Activated naive CD8-positive, alpha-beta T cell treated with anti-CD3 and anti-CD28 coated beads, Interleukin-2, amount 10 ng/mL, durations not matched to agents 7 days and 5 days (primary cell): ENCODE data around the gene RAB26. TPM values are rescaled to one million over a fixed set of nuclear protein-coding genes. Genes with fewer than 3 reads are reported as not detected.

ENCODE experiments used
- ATAC-seq: fragments of 150-1000 bp; cut with Tn5 transposase; one replicate; pipeline ENCODE4 v1.10.0; 2021; ENCODE audit warnings: low read depth, moderate library complexity
- POLR2A ChIA-PET: fragments of 350-600 bp; sonication (Branson Sonifier 250); formaldehyde crosslinking; loops from one replicate; lab custom pipeline; 2021; ENCODE audit warnings: antibody characterized with exemption; lab: Charles Lee
- DNase-seq: peaks from one replicate; pipeline ENCODE4 v3.0.0; 2021
- H3K27ac Mint-ChIP-seq: one replicate; pipeline ENCODE4 v1.8.0; 2022; ENCODE audit warnings: mild to moderate bottlenecking, mixed read lengths
- H3K27me3 Mint-ChIP-seq: one replicate; pipeline ENCODE4 v1.8.0; 2022; ENCODE audit warnings: mild to moderate bottlenecking, moderate library complexity, mixed read lengths
- H3K36me3 Mint-ChIP-seq: one replicate; pipeline ENCODE4 v1.8.0; 2021; ENCODE audit warnings: mild to moderate bottlenecking, mixed read lengths
- H3K4me1 Mint-ChIP-seq: one replicate; pipeline ENCODE4 v1.8.0; 2021; ENCODE audit warnings: mixed read lengths
- H3K4me3 Mint-ChIP-seq: one replicate; pipeline ENCODE4 v1.8.0; 2022; ENCODE audit warnings: mild to moderate bottlenecking, moderate library complexity, mixed read lengths
- H3K9me3 Mint-ChIP-seq: one replicate; pipeline ENCODE4 v1.8.0; 2021; ENCODE audit warnings: mixed read lengths
- total RNA-seq, 2 experiments: library from RNA; stranded (reverse); gene quantifications; one replicate each; pipeline ENCODE4 v1.2.3, GENCODE V29; 2021

RAB26 gene
- total RNA-seq, 2 experiments from 2014 or later: 0.40 to 0.69 TPM

DNA sequence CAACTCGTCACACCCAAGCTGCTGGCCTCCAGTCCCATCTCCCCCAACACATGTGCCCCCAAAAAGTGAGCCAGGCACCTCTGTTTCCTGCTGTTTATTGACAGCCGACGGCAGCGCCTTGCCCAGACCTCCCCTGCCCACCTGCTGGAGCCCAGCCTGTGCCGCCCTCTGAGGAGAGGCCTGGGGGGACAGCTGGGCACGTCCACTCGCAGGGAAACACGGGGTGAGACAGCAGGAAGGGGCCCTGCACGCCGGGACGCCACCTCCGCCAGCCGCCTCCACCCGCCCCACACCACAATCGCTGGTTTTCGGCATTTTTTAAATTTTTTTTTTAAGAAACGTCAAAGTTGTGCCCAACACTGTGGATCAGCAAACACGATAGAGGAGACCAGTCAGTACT is 28.7 kb downstream of the RAB26 start:
- no peaks in the 10 kb centered on the region for H3K36me3 Mint-ChIP-seq
- POLR2A ChIA-PET: no interaction called here
- no peak for ATAC-seq
- no peak for DNase-seq
- H3K4me1 Mint-ChIP-seq: no peaks in the 10 kb centered on the region
- H3K27me3 Mint-ChIP-seq: no peaks in the 10 kb centered on the region
- no peaks in the 10 kb centered on the region for H3K9me3 Mint-ChIP-seq
- H3K27ac Mint-ChIP-seq: no peak overlapping the region
- H3K4me3 Mint-ChIP-seq: no peak overlapping the region

DNA sequence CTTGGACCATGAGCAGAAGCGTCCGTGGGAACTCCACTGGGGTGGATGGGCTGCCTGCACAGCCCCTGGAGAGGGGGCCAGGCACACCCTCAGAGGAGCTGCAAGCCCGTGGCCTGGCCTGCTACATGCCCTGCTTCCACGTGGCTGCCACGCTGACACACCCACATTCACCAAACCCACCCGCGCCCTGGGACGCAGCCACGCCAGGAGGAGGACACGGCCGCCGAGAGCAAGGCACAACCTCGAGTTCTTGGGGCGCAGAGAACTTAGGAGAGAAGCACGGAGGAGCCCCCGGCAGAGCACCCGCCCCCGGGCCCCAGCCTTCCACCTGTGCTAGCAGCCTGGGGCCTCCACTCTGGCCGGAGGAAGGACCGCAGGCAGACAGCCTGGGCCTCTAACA is 29.1 kb downstream of the RAB26 start:
- POLR2A ChIA-PET: no interaction called here
- no peak for ATAC-seq
- no peaks in the 10 kb centered on the region for H3K4me1 Mint-ChIP-seq
- H3K9me3 Mint-ChIP-seq: no peaks in the 10 kb centered on the region
- H3K36me3 Mint-ChIP-seq: no peaks in the 10 kb centered on the region
- no peak overlapping the region for H3K4me3 Mint-ChIP-seq
- H3K27ac Mint-ChIP-seq: no peak overlapping the region
- no peaks in the 10 kb centered on the region for H3K27me3 Mint-ChIP-seq
- DNase-seq: no peak

DNA sequence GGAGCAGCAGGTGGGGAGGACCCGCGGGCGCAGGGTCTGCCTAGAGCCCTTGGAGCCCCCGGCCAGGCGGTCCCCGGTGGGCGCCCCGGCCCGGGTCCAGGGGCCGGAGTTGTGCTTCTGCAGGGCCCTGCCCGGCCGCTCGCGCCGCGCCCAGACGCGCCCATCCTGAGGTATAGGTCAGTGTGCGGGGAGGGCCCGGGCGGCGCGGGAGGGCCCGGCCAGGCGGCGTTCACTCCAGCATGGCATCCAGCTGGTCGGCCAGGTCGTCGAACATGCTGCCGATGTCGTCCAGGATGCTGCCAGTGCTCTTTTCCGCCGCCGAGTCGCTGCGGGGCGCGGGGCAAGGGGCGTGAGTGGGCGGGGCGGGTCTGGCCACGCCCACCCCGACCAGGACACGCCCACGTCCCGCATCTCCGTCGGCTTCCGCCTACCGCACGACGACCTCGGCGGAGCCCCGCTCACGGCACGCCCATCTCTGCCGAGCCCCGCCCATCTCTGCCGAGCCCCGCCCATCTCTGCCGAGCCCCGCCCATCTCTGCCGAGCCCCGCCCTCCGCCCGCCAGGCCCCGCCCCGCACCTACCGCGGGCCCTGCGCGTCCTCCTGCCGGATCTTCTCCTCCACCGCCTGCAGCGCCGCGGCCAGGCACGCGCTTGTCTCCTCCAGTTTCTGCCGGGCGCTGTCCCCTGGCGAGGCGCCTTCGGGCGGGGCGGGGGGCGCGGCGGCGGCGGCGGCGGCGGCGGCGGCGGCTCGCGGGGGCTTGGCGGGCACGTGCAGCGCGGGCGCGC is 30.1 kb downstream of the RAB26 start:
- H3K27me3 Mint-ChIP-seq: no peaks in the 10 kb centered on the region
- POLR2A ChIA-PET: no interaction called here
- H3K4me3 Mint-ChIP-seq: no peak overlapping the region
- ATAC-seq (peak; percentile 40), DNase-seq (peak; percentile 55)
- no peaks in the 10 kb centered on the region for H3K9me3 Mint-ChIP-seq
- no peak overlapping the region for H3K27ac Mint-ChIP-seq
- H3K4me1 Mint-ChIP-seq: no peaks in the 10 kb centered on the region
- H3K36me3 Mint-ChIP-seq: no peaks in the 10 kb centered on the region

DNA sequence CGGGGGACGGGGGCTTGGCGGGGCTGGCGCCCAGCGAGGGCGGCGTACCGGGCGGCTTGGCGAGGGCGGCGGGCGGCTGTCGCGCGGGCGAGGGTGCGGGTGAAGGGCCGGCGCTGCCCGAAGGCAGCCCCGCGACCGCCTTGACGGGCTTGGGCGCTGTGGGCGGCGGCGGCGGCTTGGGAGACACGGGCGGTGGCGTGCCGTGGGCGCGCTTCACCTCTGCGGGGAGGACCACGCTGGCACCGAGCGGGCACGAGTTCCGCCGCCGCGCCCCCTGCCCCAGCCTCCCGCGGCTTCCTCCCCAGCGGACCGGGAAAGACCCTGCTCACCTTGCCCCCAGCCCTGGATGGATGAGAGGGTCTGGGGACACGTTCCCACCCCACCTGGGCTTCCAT is 30.7 kb downstream of the RAB26 start:
- Mint-ChIP-seq H3K4me3 (no peak overlapping the region), H3K9me3 (no peaks in the 10 kb centered on the region), H3K4me1 (no peaks in the 10 kb centered on the region), H3K36me3 (no peaks in the 10 kb centered on the region), H3K27ac (no peak overlapping the region), H3K27me3 (no peaks in the 10 kb centered on the region)
- DNase-seq (no peak), ATAC-seq (no peak)
- POLR2A ChIA-PET: no interaction called here

DNA sequence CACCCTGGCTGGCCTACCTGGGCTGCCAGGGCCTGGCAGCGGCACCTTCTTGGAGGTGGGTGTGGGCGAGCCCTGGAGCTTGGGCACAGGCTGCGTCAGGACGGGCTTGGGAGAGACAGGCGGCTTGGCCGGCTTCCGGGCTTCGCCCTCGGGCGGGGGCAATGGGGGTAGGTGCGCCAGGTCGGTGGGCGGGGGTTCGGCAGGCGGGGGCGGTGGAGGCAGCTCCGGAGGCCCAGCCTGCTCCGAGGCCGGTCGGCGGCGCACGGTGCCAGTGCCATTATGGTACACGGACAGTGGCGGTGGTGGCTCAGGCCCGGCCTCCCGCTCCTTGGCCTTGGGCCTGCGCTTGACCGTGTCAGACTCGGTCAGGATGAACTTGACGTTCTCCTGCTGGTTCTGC is 31.2 kb downstream of the RAB26 start:
- Mint-ChIP-seq H3K4me1 (no peaks in the 10 kb centered on the region), H3K36me3 (no peaks in the 10 kb centered on the region), H3K4me3 (no peak overlapping the region), H3K27me3 (no peaks in the 10 kb centered on the region), H3K9me3 (no peaks in the 10 kb centered on the region), H3K27ac (no peak overlapping the region)
- ATAC-seq (no peak), DNase-seq (no peak)
- POLR2A ChIA-PET: no interaction called here

DNA sequence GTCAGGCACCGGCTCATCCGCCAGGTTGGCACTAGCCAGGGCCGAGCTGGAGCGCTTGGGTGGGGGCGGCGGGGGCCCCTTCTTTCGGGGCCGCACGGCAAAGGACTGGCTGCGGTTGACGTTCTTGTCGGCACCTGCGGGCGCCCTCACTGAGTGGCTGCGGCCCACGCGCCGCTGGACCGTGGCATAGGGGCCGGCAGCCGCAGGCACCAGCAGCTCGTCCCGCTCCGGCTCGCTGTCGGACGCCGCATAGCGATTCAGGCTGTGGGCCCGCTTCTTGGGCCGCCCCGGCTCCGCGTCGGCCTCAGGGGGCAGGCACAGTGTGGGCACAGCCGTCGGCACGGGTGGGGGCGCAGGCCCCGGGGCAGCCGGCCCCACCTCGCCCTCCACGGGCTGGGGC is 32.0 kb downstream of the RAB26 start:
- H3K27ac Mint-ChIP-seq: no peak overlapping the region
- ATAC-seq: no peak
- POLR2A ChIA-PET: no interaction called here

DNA sequence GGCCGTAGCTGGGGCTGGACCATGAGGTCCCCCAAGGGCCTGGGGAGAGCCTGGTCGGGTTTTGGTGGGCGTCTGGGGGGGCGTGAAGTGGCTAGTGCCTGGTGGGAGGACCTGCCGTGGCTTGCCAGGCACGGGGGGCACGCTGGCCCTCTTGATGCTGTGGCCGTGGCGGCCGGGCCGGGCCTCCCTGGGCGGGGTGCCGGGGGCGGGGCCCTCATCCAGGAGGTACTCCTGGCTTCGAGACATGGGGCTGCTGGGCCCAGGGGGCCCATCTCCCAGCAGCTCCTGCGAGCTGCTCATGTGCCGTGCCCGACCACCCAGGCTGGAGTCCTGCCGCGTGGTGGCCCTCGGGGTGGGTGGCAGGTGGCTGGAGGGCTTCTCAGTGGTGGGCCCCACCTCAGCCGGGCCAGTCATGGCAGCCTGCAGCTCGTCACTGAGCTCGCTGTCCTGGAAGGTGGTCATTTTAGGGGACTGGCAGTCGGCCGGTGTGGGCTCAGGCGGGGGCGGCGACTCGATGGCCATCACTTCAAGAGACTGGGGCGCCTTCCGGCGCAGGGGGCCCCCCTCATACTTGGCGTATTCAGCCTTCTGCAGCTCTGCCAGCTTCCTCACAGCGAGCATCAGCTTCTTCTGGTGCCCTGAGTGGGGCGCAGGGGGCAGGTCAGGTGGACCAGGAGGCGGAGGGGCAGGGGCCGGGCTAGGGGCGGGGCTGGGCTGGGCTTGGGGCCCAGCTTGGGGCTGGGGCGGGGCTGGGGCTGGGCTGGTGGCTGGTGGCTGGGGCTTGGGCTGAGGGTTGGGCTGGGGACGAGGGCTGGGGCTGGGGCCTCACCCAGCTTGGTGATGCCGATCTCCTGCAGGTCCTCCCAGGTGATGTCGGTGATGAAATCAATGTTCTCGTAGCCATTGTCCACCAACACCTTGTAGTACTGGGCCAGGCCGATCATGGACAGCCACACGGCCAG is 32.8 kb downstream of the RAB26 start:
- H3K36me3 Mint-ChIP-seq: no peaks in the 10 kb centered on the region
- POLR2A ChIA-PET: interaction anchor here (2.0 kb wide), 1 partner anchor 26 kb away, joined by 9 read pairs; the partner anchor contains the start of gene TRAF7
- no peak for ATAC-seq

More for the DNA sequence above, 32.0 kb downstream of the RAB26 start:
- H3K4me1 Mint-ChIP-seq: no peaks in the 10 kb centered on the region
- H3K9me3 Mint-ChIP-seq: no peaks in the 10 kb centered on the region
- no peak for DNase-seq
- H3K36me3 Mint-ChIP-seq: no peaks in the 10 kb centered on the region
- H3K4me3 Mint-ChIP-seq: no peak overlapping the region
- H3K27me3 Mint-ChIP-seq: no peaks in the 10 kb centered on the region

DNA sequence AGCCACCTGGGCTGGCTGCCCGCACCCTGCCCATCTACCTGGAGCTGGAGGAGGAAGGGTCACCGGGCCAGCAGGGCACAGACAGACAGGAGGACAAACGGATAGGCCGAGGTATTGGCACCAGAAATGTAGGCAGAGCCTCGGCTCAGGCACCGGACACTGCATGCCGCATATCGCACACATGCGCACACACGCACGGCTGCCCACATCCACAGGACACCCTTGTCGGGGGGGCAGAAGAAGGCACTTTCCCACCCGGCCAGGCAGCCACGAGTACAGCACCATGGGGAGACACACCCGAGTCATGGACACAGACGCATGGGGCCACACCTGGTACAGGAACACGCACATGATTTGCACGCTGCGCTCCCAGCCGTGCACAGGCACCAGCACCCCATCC is 33.5 kb downstream of the RAB26 start:
- DNase-seq (no peak), ATAC-seq (no peak)
- Mint-ChIP-seq H3K36me3 (no peaks in the 10 kb centered on the region), H3K27ac (no peak overlapping the region), H3K9me3 (no peaks in the 10 kb centered on the region), H3K4me3 (no peak overlapping the region), H3K27me3 (peaks cover 3% of the 10 kb centered on the region), H3K4me1 (no peaks in the 10 kb centered on the region)
- POLR2A ChIA-PET: interaction anchor here (2.0 kb wide), 1 partner anchor 27 kb away, joined by 9 read pairs; the partner anchor contains the start of gene TRAF7

More for the DNA sequence above, 32.8 kb downstream of the RAB26 start:
- Mint-ChIP-seq H3K4me3 (no peak overlapping the region), H3K27me3 (peaks cover 3% of the 10 kb centered on the region), H3K9me3 (no peaks in the 10 kb centered on the region), H3K27ac (no peak overlapping the region), H3K4me1 (no peaks in the 10 kb centered on the region)
- DNase-seq: no peak

DNA sequence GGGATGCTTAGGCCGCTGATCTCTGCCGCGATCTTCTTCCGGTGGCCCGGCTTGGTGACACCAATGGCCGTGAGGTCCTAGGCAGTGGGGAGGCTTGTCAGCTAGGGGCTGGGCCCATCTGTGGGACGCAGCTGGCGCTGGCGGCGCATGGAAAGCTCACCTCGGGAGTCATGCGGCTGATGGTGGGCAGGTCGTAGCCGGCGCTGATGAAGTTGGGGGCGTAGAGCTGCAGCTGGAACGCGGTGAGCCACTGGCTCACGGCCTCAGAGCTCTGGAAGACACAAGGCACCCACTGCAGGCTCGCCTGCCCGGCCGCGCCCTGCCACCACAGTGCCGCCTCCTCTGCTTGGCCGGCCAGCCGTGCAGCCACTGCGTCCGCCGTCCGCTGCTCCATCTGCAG is 35.2 kb downstream of the RAB26 start:
- no peaks in the 10 kb centered on the region for H3K4me1 Mint-ChIP-seq
- DNase-seq (no peak), ATAC-seq (no peak)
- H3K9me3 Mint-ChIP-seq: no peaks in the 10 kb centered on the region
- H3K4me3 Mint-ChIP-seq: no peak overlapping the region
- POLR2A ChIA-PET: interaction anchor here (1.9 kb wide), 1 partner anchor 28 kb away, joined by 5 read pairs; the partner anchor contains the start of gene TRAF7
- no peaks in the 10 kb centered on the region for H3K36me3 Mint-ChIP-seq
- peaks cover 3% of the 10 kb centered on the region for H3K27me3 Mint-ChIP-seq
- no peak overlapping the region for H3K27ac Mint-ChIP-seq

DNA sequence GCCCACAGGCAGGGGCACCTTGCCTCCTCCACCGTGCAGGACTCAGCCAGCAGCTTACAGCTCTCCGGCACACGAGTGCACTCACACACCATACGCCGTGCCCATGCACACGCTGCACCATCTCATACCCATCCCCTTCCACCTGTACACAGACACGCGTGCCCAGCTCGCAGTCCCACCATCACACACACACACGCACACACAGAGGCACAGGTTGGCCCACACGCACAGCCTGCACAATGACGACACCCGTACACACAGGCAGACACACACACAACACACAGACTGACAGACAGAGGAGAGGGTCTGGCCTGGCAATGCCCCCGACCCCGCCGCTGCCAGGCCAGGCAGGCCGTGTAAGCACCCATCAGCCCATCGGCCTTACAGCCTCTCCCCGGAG is 35.9 kb downstream of the RAB26 start:
- peaks cover 3% of the 10 kb centered on the region for H3K27me3 Mint-ChIP-seq
- no peak overlapping the region for H3K27ac Mint-ChIP-seq
- POLR2A ChIA-PET: interaction anchor here (1.9 kb wide), 1 partner anchor 29 kb away, joined by 5 read pairs; the partner anchor contains the start of gene TRAF7
- DNase-seq: no peak
- no peaks in the 10 kb centered on the region for H3K36me3 Mint-ChIP-seq
- no peaks in the 10 kb centered on the region for H3K4me1 Mint-ChIP-seq
- H3K9me3 Mint-ChIP-seq: no peaks in the 10 kb centered on the region
- ATAC-seq: no peak
- H3K4me3 Mint-ChIP-seq: no peak overlapping the region

DNA sequence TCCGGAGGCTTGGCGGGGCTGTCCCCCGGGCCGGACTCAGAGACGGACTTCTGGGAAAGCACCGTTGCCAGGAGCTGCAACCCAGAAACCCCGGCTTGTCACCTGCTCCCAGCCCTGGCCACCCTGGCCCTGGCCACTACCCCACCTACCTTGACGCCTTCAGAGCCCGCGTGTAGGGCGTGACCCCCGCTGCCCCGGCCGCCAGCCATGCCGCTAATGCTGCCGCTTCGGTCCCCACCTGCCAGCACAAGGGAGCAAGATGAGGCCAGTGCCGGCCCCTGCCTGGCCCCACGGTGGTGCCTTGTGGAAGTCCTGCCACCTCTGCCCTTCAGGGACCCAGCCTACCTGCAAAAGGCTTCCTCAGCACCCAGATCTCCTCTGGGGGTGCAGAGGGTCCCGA is 36.5 kb downstream of the RAB26 start:
- Mint-ChIP-seq H3K4me3 (no peak overlapping the region), H3K27ac (no peak overlapping the region), H3K27me3 (peaks cover 3% of the 10 kb centered on the region), H3K4me1 (no peaks in the 10 kb centered on the region), H3K36me3 (no peaks in the 10 kb centered on the region), H3K9me3 (no peaks in the 10 kb centered on the region)
- ATAC-seq (no peak), DNase-seq (no peak)
- POLR2A ChIA-PET: interaction anchor here (1.9 kb wide), 1 partner anchor 30 kb away, joined by 5 read pairs; the partner anchor contains the start of gene TRAF7

DNA sequence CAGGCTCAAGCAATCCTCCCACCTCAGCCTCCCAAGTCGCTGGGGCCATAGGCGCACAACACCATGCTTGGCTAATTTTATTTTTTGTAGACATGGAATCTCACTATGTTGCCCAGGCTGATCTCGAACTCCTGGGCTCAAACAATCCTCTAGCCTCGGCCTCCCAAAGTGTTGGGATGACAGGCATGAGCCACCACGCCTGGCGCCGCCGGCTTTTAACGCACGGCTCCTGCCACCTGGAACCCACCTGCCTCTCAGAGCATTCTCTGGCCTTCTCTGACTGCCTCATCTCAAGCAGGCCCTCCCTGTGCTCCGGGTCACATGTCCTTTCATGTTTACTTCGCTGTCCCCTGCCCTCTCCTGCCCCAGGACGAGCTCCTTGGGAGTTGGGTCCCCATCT is 37.6 kb downstream of the RAB26 start:
- Mint-ChIP-seq H3K27ac (no peak overlapping the region), H3K27me3 (peaks cover 3% of the 10 kb centered on the region)

DNA sequence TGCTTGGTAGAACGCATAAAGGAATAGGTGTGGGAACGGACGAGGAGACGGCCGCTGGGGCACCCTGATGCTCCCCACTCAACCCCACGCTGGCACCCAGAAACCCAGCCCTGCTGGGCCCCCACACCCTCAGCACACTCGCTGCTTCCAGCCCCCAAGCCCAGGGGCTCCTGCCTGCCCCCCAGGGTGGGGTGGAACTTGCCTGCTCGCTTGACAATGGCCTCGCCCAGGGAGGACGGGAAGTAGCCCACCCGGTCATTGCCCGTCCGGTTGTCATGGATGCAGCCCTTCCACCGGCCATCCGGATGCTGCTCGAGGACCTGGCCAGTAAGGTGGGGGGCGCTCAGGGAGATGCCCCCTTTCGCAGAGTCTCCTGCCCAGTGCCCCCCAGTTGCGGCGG is 38.1 kb downstream of the RAB26 start:
- Mint-ChIP-seq H3K9me3 (no peaks in the 10 kb centered on the region), H3K36me3 (no peaks in the 10 kb centered on the region), H3K27ac (no peak overlapping the region), H3K27me3 (peaks cover 3% of the 10 kb centered on the region), H3K4me3 (no peak overlapping the region), H3K4me1 (no peaks in the 10 kb centered on the region)
- ATAC-seq (no peak), DNase-seq (no peak)
- POLR2A ChIA-PET: interaction anchor here (0.5 kb wide), 1 partner anchor 365 kb away, joined by 3 read pairs; no protein-coding TSS in a partner anchor

More for the DNA sequence above, 37.6 kb downstream of the RAB26 start:
- ATAC-seq (no peak), DNase-seq (no peak)
- no peaks in the 10 kb centered on the region for H3K4me1 Mint-ChIP-seq
- H3K4me3 Mint-ChIP-seq: no peak overlapping the region
- no peaks in the 10 kb centered on the region for H3K36me3 Mint-ChIP-seq
- POLR2A ChIA-PET: no interaction called here
- no peaks in the 10 kb centered on the region for H3K9me3 Mint-ChIP-seq
